A549 treated with CpdA at 1 μM for 4 hours (cell line): ENCODE data around the gene ARHGAP31. TPM values are rescaled to one million over a fixed set of nuclear protein-coding genes. Genes with fewer than 3 reads are reported as not detected.

Source experiments
- total RNA-seq: library from RNA; stranded (reverse); fragments of 200-300 nt; extraction: Qiagen RNA extraction; gene quantifications from 5 replicates; pipeline ENCODE4 v1.2.3, GENCODE V29; 2022; ENCODE audit warnings: low read depth

ARHGAP31 gene, protein sequence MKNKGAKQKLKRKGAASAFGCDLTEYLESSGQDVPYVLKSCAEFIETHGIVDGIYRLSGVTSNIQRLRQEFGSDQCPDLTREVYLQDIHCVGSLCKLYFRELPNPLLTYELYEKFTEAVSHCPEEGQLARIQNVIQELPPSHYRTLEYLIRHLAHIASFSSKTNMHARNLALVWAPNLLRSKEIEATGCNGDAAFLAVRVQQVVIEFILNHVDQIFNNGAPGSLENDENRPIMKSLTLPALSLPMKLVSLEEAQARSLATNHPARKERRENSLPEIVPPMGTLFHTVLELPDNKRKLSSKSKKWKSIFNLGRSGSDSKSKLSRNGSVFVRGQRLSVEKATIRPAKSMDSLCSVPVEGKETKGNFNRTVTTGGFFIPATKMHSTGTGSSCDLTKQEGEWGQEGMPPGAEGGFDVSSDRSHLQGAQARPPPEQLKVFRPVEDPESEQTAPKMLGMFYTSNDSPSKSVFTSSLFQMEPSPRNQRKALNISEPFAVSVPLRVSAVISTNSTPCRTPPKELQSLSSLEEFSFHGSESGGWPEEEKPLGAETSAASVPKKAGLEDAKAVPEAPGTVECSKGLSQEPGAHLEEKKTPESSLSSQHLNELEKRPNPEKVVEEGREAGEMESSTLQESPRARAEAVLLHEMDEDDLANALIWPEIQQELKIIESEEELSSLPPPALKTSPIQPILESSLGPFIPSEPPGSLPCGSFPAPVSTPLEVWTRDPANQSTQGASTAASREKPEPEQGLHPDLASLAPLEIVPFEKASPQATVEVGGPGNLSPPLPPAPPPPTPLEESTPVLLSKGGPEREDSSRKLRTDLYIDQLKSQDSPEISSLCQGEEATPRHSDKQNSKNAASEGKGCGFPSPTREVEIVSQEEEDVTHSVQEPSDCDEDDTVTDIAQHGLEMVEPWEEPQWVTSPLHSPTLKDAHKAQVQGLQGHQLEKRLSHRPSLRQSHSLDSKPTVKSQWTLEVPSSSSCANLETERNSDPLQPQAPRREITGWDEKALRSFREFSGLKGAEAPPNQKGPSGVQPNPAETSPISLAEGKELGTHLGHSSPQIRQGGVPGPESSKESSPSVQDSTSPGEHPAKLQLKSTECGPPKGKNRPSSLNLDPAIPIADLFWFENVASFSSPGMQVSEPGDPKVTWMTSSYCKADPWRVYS (N-terminal part only)
- 0.96 to 1.6 TPM (median 1.3 TPM) in 5 replicates for total RNA-seq

GRCh38 chr3:119293871-119294695 lies at the start of gene ARHGAP31:
TSS of gene ARHGAP31 (plus strand) at chr3:119294383. CDS start at chr3:119294905, 522 bp downstream.

GRCh38 chr3:119463171-119464169 lies 169.3 kb downstream of the ARHGAP31 start, which contains the start of gene TMEM39A:
TSS of gene TMEM39A (minus strand) at chr3:119463615. CDS start at chr3:119462074, 1,541 bp downstream.

Other genes with a start within 250 kb of the ARHGAP31 start
- 0.03 TPM in 1 of 5 replicates, not detected in the others for gene TEX55, start 148.2 kb upstream of the ARHGAP31 start, total RNA-seq
- 10.7 to 13.6 TPM (median 12.5 TPM) in 5 replicates for gene UPK1B, start 120.8 kb upstream of the ARHGAP31 start, total RNA-seq
- 83.3 to 136 TPM (median 108 TPM) in 5 replicates for gene B4GALT4, start 53.5 kb upstream of the ARHGAP31 start, total RNA-seq
- 21.9 to 32.8 TPM (median 28.4 TPM) in 5 replicates for gene TMEM39A, start 169.2 kb downstream of the ARHGAP31 start, total RNA-seq
- 9.1 to 9.8 TPM (median 9.5 TPM) in 5 replicates for gene POGLUT1, start 174.6 kb downstream of the ARHGAP31 start, total RNA-seq
- gene TIMMDC1, start 204.2 kb downstream of the ARHGAP31 start, total RNA-seq: 68.0 to 91.0 TPM (median 83.6 TPM) in 5 replicates